MM.1S (cell line): ENCODE measurements around the gene FANCE.

Source experiments
- CTCF ChIP-seq: fragments of 300-600 bp; sonication (generic); IDR thresholded peaks from 2 replicates; pipeline ENCODE4 v1.5.1; 2016; ENCODE audit warnings: antibody characterized with exemption, low read length, mixed read lengths
- EZH2 ChIP-seq: fragments of 300-600 bp; sonication (generic); optimal IDR thresholded peaks from 2 replicates; pipeline ENCODE3; 2017; ENCODE audit warnings: low read depth, mild to moderate bottlenecking, antibody characterized with exemption, low read length, mixed read lengths

GRCh38 chr6:35415065-35415891 is 36.9 kb upstream of the FANCE start:
- no peak; the same call in 1 of the 2 replicates for TF ChIP-seq CTCF
- TF ChIP-seq EZH2 = no peak
